GM12801 (cell line): ENCODE data around the gene EPC1.

ENCODE experiments used
- CTCF ChIP-seq: IDR thresholded peaks from one replicate; pipeline ENCODE4 v1.5.1; 2011; ENCODE audit warnings: control low read depth; ENCODE audit not compliant: insufficient read length; ENCODE audit errors: extremely low read depth

EPC1 gene

GRCh38 chr10:32375631-32376030 is 28.7 kb upstream of the EPC1 start:
- no peak for TF ChIP-seq CTCF

GRCh38 chr10:32374605-32375004 is 27.6 kb upstream of the EPC1 start:
- TF ChIP-seq CTCF = no peak

DNA sequence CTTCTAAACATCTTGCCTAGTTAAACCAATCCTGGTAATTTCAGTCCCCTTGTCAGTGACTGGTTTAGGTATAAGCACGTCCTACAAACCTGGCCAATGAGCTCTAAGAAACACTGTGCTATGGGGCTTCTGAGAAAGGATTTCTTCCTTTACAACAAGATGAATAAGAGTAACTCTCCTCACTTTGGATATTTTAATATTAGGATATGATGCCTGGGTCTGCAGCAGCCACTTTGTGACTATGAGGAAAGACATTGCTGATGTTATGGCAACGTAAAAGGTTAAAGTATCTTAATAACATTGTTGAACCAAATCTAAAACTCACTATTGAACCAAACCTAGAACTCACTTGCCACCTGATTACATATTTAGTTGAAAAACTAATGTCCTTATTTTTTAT is 26.5 kb upstream of the EPC1 start:
- TF ChIP-seq CTCF = no peak

- TF ChIP-seq CTCF = no peak
These were observed 26.1 kb upstream of the EPC1 start for GRCh38 chr10:32373031-32373430.

- TF ChIP-seq CTCF = no peak
These were observed 25.3 kb upstream of the EPC1 start for GRCh38 chr10:32372000-32372875.

- no peak for TF ChIP-seq CTCF
These were observed 24.1 kb upstream of the EPC1 start for GRCh38 chr10:32371101-32371500.

GRCh38 chr10:32367793-32368453 is 21.0 kb upstream of the EPC1 start:
- no peak for TF ChIP-seq CTCF
